ENCODE data around the gene CNIH1.

DNA sequence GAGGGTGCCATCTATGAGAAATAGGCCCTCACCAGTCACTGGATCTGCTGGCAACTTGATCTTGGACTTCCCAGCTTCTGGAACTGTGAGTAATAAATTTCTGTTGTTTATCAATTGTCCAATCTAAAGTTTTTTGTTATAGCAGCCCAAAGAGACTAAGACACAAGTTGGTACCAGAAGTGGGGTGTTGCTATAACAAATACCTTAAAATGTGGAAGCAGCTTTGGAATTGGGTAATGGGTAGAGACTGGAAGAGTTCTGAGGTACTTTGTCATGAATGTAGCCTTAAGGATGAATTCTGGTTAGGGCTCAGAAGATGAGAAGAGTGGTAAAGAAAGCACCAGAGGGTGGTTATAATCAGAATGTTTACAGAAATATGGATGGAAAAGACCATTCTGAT lies 26.1 kb upstream of the CNIH1 start:
- TF ChIP-seq, protein P1, sequence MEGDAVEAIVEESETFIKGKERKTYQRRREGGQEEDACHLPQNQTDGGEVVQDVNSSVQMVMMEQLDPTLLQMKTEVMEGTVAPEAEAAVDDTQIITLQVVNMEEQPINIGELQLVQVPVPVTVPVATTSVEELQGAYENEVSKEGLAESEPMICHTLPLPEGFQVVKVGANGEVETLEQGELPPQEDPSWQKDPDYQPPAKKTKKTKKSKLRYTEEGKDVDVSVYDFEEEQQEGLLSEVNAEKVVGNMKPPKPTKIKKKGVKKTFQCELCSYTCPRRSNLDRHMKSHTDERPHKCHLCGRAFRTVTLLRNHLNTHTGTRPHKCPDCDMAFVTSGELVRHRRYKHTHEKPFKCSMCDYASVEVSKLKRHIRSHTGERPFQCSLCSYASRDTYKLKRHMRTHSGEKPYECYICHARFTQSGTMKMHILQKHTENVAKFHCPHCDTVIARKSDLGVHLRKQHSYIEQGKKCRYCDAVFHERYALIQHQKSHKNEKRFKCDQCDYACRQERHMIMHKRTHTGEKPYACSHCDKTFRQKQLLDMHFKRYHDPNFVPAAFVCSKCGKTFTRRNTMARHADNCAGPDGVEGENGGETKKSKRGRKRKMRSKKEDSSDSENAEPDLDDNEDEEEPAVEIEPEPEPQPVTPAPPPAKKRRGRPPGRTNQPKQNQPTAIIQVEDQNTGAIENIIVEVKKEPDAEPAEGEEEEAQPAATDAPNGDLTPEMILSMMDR (IDR thresholded peaks at IDR 0.05) = no peak
- no peak for TF ChIP-seq POLR2A (IDR thresholded peaks at IDR 0.05)
